Measurements from ENCODE around the gene TRIM21.
"Not testable (repeated sequence)": the region's sequence is repeated elsewhere in the genome, so short reads cannot be mapped to it uniquely, and the experiment has no call there.

The TRIM21 gene

GRCh38 chr11:4393209-4393857 lies at the start of gene TRIM21:
TSS of gene TRIM21 (minus strand) at chr11:4393702. CDS start at chr11:4390409, 3,293 bp downstream.
- DNase-seq (ENCODE audit: low spot score): peak; percentile 85

GRCh38 chr11:4441515-4441914 lies 48.0 kb upstream of the TRIM21 start:
- DNase-seq (ENCODE audit: low spot score): no peak

- no peak for DNase-seq (ENCODE audit: low spot score)
Measured at GRCh38 chr11:4436411-4436810, 42.9 kb upstream of the TRIM21 start.

GRCh38 chr11:4433856-4434255 lies 40.4 kb upstream of the TRIM21 start:
- no peak for DNase-seq (ENCODE audit: low spot score)

- no peak for DNase-seq (ENCODE audit: low spot score)
Measured at GRCh38 chr11:4430051-4430450, 36.5 kb upstream of the TRIM21 start.

GRCh38 chr11:4418403-4418802 lies 24.9 kb upstream of the TRIM21 start:
- no peak for DNase-seq (ENCODE audit: low spot score)

GRCh38 chr11:4416816-4417215 lies 23.3 kb upstream of the TRIM21 start:
- no peak for DNase-seq (ENCODE audit: low spot score)

- no peak for DNase-seq (ENCODE audit: low spot score)
Measured at GRCh38 chr11:4416306-4416705, 22.8 kb upstream of the TRIM21 start.

- not testable (repeated sequence) for DNase-seq (ENCODE audit: low spot score)
Measured at GRCh38 chr11:4406206-4406605, 12.7 kb upstream of the TRIM21 start.

GRCh38 chr11:4393858-4394223 lies 339 bp upstream of the TRIM21 start:
- no peak for DNase-seq (ENCODE audit: low spot score)

- no peak for DNase-seq (ENCODE audit: low spot score)
Measured at GRCh38 chr11:4388221-4388620, 5.3 kb downstream of the TRIM21 start.

GRCh38 chr11:4385978-4386740 lies 7.3 kb downstream of the TRIM21 start:
- no peak for DNase-seq (ENCODE audit: low spot score)

GRCh38 chr11:4381901-4382300 lies 11.6 kb downstream of the TRIM21 start:
- no peak for DNase-seq (ENCODE audit: low spot score)

- DNase-seq (ENCODE audit: low spot score): no peak
Measured at GRCh38 chr11:4375431-4376140, 17.9 kb downstream of the TRIM21 start.

GRCh38 chr11:4370166-4370565 lies 23.3 kb downstream of the TRIM21 start:
- no peak for DNase-seq (ENCODE audit: low spot score)

GRCh38 chr11:4368286-4368685 lies 25.2 kb downstream of the TRIM21 start, which contains the start of gene OR52B4:
TSS of gene OR52B4 (minus strand) at chr11:4368386. CDS start at chr11:4368295, 91 bp downstream.
- DNase-seq (ENCODE audit: low spot score): no peak

GRCh38 chr11:4348142-4348541 lies 45.4 kb downstream of the TRIM21 start:
- not testable (repeated sequence) for DNase-seq (ENCODE audit: low spot score)

- DNase-seq (ENCODE audit: low spot score): not testable (repeated sequence)
Measured at GRCh38 chr11:4345366-4345765, 48.1 kb downstream of the TRIM21 start.

Measured in germinal center (tissue), 1 donor.